Mesothelial cell of epicardium (in vitro differentiated cells): Measurements from ENCODE around the gene RNF157. TPM values are rescaled to one million over a fixed set of nuclear protein-coding genes. Genes with fewer than 3 reads are reported as not detected.

Source experiments
- DNase-seq, 2 experiments: peaks; one replicate each; pipeline ENCODE4 v3.0.0; 2021; ENCODE audit warnings: low spot score in 2 of 2; ENCODE audit not compliant: unreplicated experiment in 2 of 2
- H3K27ac Mint-ChIP-seq: 2 replicates; pipeline ENCODE4 v1.8.0; 2021; ENCODE audit warnings: mixed read lengths
- H3K27me3 Mint-ChIP-seq: 2 replicates; pipeline ENCODE4 v1.8.0; 2021; ENCODE audit warnings: low read depth, mixed read lengths
- H3K36me3 Mint-ChIP-seq: 2 replicates; pipeline ENCODE4 v1.8.0; 2021; ENCODE audit warnings: mixed read lengths
- H3K4me1 Mint-ChIP-seq: 2 replicates; pipeline ENCODE4 v1.8.0; 2021; ENCODE audit warnings: mixed read lengths
- H3K4me3 Mint-ChIP-seq: 2 replicates; pipeline ENCODE4 v1.8.0; 2021; ENCODE audit warnings: mild to moderate bottlenecking, moderate library complexity, mixed read lengths
- H3K9me3 Mint-ChIP-seq: 2 replicates; pipeline ENCODE4 v1.8.0; 2021; ENCODE audit warnings: mixed read lengths
- CTCF ChIP-seq: fragments of 200-600 bp; sonication (generic); IDR thresholded peaks from one replicate; pipeline ENCODE4 v1.5.0; 2021; ENCODE audit warnings: antibody characterized with exemption; ENCODE audit not compliant: unreplicated experiment
- total RNA-seq: library from RNA; stranded (reverse); gene quantifications from 3 replicates; pipeline ENCODE4 v1.2.1, GENCODE V29; 2021

RNF157 gene
- total RNA-seq, 1 donor from 2014 or later: 8.0 TPM

- no peak overlapping the region for H3K27ac Mint-ChIP-seq
- TF ChIP-seq CTCF: no peak
- no peaks in the 10 kb centered on the region for H3K9me3 Mint-ChIP-seq
- peak in 1 of 2 experiments; percentile 22 for DNase-seq
- H3K4me3 Mint-ChIP-seq: no peak overlapping the region
- H3K4me1 Mint-ChIP-seq: peaks cover 28% of the 10 kb centered on the region
- H3K36me3 Mint-ChIP-seq: no peaks in the 10 kb centered on the region
- H3K27me3 Mint-ChIP-seq: peaks cover 37% of the 10 kb centered on the region
These were observed 3.8 kb upstream of the RNF157 start for GRCh38 chr17:76243826-76244679.

GRCh38 chr17:76241691-76242255, 1.5 kb upstream of the RNF157 start:
- peaks cover 28% of the 10 kb centered on the region for H3K4me1 Mint-ChIP-seq
- no peak overlapping the region for H3K27ac Mint-ChIP-seq
- H3K9me3 Mint-ChIP-seq: no peaks in the 10 kb centered on the region
- peaks cover 57% of the 10 kb centered on the region for H3K27me3 Mint-ChIP-seq
- peak in 1 of 2 experiments; percentile 29 for DNase-seq
- peak overlapping the region; percentile 77 for H3K4me3 Mint-ChIP-seq
- TF ChIP-seq CTCF: no peak
- no peaks in the 10 kb centered on the region for H3K36me3 Mint-ChIP-seq

GRCh38 chr17:76241204-76241538, 878 bp upstream of the RNF157 start:
- Mint-ChIP-seq H3K27ac (peak overlapping the region; percentile 74), H3K36me3 (no peaks in the 10 kb centered on the region), H3K4me1 (peaks cover 24% of the 10 kb centered on the region), H3K4me3 (peak overlapping the region; percentile 77), H3K27me3 (peaks cover 57% of the 10 kb centered on the region), H3K9me3 (no peaks in the 10 kb centered on the region)
- TF ChIP-seq CTCF: no peak
- no peak for DNase-seq

GRCh38 chr17:76239538-76240274, 587 bp downstream of the RNF157 start:
- no peak for DNase-seq
- no peak overlapping the region for H3K27ac Mint-ChIP-seq
- no peaks in the 10 kb centered on the region for H3K9me3 Mint-ChIP-seq
- H3K4me1 Mint-ChIP-seq: peaks cover 24% of the 10 kb centered on the region
- peaks cover 57% of the 10 kb centered on the region for H3K27me3 Mint-ChIP-seq
- TF ChIP-seq CTCF: no peak
- H3K36me3 Mint-ChIP-seq: no peaks in the 10 kb centered on the region
- peak overlapping the region; percentile 59 for H3K4me3 Mint-ChIP-seq

GRCh38 chr17:76238847-76239537, 1.3 kb downstream of the RNF157 start:
- Mint-ChIP-seq H3K9me3 (no peaks in the 10 kb centered on the region), H3K4me3 (peak overlapping the region; percentile 59), H3K27me3 (peaks cover 57% of the 10 kb centered on the region), H3K4me1 (peaks cover 22% of the 10 kb centered on the region), H3K27ac (no peak overlapping the region), H3K36me3 (no peaks in the 10 kb centered on the region)
- DNase-seq: no peak
- TF ChIP-seq CTCF: no peak
